HG03354 (cell line): ENCODE data around the gene PTMS.
A peak's percentile ranks its signal among the peaks of the same experiment; 100 is the strongest.

Experiments
- ATAC-seq: cut with Tn5 transposase; IDR thresholded peaks from one replicate; pipeline ENCODE4 v1.9.1; 2021; ENCODE audit warnings: mild to moderate bottlenecking; ENCODE audit not compliant: unreplicated experiment, poor library complexity, severe bottlenecking

The PTMS gene

DNA sequence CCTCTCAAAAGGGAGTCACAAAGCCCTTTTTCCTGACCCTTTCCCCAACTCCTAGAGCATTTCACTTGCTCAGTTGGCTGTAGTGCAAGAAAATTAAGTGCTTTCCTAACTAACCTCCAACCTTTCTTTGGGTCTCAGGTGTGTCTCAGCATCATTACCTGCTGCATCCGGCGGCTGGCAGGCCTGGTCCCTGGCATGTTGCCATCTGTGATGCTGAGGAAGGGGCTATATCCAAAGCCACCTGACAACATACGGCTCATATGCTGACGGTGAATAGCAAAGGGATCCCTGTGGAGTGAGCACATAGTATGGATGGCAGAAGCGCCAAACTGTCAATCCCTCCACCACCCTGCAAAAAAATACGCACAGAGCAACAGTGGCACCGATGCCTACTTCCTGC lies 14.4 kb upstream of the PTMS start:
- no peak for ATAC-seq

DNA sequence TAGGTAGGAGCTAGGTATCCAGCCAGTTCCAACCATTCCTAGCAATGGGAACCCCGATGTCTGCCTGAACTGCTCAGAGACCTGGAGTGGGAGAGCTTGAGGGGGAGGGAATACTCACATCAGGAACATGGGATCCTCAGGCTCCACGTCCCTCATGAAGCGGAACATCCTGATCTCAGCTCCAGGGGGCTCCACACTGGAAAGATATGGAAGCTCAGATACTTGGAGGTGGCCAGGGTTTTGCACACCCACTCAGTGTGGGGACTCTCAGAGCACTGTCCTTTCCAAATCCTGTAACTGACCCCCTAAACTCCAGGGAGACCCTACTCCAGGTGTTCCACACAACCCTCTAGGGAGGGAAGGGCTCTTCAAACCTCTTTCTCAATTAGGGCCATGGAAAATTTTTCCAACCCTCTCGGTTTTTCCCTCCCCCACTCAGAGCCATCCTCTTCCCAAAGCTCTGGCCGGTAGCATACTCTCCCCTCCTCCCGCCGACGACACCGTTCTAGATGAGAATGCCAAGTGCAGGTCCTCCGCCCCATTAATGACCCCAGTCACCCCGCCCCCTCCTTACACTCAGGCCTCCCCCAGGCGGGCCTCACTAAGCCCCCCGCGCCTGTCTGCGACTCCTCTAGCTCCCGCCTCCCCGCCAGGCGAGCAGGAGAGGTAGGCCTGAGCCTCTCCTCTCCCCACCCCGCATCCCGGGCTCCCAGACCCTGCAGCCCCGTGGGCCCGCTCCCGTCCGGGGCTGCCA lies 13.8 kb upstream of the PTMS start:
- peak; percentile 12 for ATAC-seq

DNA sequence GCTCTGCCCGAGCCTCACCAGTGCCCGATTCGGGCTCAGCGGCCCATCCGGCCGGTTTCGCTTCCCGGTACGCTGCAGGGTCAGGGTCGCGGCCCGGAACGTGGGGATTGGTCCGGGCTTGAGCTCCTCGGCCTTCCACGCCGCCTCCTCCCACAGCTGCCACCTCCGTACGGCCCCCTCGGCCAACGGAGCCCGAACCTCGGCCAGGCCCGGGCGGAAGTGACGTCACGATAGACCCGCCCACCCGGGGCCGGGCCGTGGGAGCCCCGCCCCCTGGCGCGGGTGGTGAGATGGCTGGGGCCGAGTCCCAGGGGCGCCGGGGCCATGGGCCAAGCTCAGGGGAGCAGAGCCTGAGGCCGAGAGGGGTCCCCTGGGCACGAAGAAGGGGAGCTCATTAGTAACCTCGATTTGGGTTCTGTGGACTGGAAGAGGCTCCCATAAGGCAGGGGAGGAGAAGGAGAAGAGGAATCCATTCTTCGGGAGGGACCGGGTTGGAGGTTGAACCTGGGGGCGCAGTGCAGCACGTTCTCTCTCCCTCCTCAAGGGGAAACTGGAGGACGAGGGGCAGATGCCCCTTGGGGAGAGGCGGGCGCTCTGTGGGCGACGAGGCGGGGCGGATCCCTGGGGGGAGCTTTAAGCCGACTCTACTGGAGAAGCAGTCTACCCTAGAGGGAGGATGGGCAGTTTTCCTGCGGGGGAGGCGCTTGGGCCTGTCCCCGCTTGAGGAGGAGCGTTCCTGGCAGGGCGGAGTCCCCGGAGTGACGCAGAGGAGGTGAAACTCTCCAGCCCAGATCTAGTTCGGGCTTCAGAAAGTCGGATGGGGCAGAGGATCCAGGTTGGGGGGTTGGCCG lies 13.0 kb upstream of the PTMS start, which contains the start of gene MLF2:
MLF2 (minus strand) TSS at position 221 of the 851 bp plus-strand sequence. CDS start 807 bp downstream, outside the sequence.
- peak; percentile 92 for ATAC-seq

DNA sequence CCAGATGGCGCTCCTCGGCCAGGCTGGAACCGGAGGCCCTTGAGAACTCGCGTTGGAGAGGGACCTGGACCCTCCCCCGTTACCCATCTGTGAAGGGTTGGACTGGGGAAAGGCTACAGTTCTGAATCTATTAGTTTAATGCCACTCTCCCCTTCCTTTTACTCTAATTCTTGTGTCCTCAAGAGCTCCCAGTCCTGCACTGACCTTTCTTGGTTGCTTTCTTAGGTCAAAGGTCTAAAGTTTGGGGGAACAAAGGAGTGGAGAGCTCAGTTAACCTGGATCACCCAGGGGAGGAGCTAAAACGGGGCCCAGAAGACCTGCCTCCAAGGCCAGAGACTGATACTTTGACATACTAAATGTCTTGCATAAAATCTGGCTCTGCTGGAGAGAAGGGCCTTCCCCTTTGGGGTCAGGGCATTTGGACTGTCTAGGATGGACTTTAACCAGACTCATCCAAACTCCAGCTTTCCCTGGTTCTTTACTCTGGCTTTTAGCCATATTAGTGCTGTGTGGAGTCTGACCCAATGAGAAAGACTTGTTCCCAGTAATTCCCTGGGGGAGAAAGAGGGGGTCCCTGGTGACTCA lies 12.3 kb upstream of the PTMS start:
- ATAC-seq, result no peak

DNA sequence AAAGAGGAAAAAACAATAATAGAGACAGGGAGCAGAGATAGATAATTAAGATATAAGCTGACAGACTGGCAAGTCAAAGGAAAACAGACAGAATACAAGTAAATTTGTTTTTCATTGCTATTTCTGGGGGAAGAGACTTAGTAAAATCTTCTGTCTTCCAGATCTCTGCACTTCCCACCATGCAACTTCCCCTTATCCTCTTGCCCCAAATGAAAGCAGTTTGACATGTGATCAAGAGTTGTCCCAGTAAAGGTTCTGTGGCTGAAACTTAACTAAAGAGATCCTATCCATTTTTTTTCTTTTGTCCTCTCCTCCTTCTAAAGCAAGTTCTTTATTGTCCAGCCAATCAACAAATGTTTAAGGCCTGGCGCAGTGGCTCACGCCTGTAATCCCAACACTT lies 11.8 kb upstream of the PTMS start:
- no peak for ATAC-seq

DNA sequence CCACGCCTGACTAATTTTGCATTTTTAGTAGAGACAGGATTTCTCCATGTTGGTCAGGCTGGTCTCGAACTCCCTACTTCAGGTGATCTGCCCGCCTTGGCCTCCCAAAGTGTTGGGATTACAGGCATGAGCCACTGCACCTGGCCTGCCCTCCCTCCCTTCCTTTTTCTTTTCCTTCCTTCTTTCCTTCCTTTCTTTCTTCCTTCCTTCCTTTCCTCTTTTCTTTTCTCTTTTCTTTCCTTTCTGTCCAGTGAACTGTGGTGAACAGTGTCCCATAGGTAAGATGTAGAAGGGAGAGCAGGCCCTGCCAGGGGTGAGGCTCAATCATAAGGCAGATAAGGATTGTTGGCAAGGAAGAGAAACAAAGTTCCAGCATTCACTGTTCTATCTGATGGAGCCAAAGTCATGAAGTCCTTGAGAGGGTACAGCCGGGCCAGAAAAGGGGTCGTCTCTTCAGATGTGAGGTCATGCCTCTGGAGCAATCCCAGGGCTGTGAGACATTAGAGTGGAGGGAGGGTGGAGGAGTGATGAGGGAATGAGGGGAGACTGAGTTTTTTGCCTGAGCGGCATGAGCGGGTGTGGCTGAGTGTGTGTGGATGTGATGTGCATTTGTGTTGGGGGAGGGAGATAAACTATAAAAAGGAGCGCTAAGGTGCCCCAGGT lies 9.0 kb upstream of the PTMS start:
- no peak for ATAC-seq

DNA sequence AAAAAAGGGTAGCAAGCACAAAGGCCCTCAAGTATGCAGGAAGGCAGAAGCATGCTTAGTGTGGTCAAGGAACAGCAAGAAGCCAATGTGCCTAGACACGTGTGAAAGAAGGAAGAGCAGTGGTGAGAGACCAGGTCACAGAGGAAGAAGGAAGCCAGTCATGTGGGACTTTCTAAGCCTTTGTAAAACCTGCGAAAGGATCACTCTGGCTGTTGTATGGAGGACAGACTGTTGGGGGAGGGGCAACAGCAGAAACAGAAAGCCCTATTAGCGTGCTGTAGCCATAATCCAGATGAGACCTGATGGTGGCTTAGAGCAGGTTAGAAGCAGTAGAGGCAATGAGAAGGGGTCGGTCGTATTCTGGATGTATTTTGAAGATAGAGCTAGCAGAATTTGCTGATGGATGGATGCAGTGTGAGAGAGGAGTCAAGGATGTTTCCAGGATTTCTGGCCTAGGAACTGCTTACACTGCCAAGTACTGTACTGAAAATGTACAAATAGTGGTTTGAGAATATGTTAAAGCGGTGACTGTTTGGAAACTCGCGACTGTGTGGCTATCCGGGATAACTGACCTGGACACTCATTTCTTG lies 7.6 kb upstream of the PTMS start:
- no peak for ATAC-seq

DNA sequence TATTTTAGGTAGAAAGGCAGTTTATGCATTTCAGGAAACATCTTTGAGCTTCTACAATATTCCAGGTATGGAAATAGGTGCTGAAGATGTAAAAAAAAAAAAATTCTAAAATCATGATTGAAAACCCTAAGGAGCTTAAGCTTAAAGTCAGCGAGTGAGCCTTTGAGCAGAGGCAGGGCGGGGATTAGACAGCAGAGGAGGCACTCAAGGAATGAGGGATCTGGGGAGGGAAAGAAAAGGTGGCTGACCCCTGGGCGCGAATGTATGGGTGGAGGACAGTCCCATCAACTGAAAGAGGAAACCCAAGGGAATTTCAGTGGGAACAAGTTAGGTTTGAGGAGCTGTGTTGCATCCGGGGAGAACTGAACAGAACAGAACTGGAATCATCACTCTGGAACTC lies 6.4 kb upstream of the PTMS start:
- ATAC-seq, result no peak

DNA sequence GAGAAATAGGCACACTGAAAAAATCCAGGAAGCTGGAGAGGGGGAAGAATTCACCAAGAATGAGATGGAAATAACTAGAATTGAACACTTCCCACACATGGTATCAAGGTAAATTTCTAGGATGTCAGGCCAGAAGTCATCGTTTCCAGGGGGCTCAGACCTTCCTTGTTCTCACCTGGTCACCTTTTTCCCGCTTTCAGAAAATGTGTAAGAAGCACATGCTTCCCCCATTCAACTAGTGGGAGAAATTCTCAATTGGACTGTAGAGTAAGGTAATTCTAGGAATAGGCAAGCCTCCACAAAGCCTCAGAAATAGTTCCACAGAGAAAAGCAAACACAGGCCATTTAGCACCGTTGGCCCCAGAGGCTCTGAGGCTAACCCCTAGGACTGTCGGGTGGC lies 2.8 kb upstream of the PTMS start:
- no peak for ATAC-seq

DNA sequence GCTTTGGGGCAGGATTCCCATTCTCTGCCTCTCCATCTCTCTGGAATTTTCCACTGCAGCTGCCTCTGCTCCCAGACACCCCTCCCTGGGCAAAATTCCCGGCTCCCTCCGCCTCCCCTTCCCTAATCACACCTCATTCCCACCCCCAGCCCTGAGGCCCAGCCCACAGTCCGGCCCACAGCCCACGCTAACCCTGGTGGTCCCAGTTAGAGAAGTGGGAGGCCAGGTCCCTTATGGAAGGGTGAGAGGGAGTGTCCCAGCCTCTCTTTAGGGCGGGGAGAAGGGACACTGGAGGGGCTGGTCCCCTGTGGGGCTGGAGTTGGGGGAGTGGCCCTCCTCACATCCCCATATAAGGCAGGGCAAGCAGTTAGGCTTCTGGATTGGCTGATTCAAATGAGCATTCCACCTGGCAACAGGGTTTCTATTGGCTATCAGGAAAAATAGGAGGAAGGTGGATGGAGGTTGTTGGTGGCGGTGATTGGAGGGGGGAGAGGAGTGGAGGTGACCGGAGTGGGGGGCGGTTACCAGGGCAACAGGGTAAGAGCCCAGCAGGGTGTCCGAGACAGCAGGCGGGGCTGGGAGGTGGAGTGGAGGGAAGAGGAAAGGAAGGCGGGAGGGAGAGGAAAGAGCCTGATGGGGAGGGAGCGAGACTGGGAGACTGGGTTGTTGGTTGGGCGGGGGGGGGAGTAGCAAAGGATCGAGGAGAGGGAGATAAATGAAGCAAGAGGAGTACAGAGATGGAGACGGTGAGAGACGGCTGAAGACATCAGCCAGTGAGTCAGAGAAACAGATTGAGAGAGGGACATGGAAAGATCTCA lies 1.9 kb upstream of the PTMS start:
- ATAC-seq, result peak; percentile 84

DNA sequence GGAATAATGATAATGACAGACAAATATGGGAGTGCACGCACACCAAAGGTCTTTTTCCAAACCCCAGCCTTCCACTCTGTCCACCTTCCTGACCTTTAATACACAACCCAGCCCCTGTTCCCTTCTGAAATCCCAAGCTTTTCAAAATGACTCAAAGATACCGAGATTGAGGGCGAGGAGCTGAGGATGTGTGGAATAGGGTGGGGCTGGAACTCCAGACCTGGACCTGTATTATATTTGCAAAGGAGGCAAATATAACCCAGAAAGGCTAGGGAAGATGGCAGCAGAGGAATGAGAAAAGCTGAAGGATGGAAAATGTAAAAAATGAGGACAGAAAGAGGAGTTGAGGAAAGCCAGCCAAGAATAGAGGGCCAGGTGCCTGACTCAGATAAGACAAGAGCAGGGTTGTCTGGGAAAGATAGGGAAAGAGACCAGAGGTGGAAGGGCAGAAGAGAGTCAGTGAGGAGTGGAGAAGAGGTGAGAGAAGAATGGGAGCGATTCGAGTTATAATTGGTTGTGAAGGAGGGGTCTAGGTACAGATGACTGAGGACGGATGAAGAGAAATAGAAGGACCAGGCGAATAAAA lies 1.0 kb upstream of the PTMS start:
- no peak for ATAC-seq

DNA sequence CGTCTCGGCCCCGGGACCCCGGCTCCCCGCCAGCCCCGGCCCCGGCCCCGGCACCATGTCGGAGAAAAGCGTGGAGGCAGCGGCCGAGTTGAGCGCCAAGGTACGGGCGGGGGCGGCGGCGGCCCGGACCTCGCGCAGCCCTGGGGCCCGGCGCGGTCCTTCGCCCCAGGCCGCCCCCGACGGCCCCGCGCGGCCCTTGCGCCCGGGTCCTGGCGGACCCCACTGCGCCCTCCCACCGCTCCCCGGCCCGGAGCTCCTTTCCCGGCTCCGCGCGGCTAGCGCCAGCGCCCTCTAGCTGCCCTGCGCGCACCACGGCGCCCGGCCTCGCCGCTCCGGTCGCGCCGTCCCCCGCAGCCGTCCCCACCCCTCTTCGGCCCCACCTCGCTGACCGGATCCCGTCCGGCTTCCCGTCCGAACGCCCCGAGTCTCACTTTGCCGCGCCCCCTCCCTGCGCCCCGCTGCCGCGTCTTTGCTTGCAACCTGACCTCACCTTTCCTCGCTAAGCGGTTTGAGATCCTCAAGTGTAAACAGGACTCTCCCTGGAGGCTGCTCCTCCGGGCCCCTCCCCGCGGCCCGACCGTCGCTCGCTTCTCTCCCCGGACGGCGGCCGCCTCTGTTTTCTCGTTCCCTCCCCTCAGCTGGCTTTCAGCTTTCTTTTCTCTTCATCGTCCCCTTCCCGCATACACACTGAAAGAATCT lies 637 bp downstream of the PTMS start:
- ATAC-seq, result peak; percentile 51

DNA sequence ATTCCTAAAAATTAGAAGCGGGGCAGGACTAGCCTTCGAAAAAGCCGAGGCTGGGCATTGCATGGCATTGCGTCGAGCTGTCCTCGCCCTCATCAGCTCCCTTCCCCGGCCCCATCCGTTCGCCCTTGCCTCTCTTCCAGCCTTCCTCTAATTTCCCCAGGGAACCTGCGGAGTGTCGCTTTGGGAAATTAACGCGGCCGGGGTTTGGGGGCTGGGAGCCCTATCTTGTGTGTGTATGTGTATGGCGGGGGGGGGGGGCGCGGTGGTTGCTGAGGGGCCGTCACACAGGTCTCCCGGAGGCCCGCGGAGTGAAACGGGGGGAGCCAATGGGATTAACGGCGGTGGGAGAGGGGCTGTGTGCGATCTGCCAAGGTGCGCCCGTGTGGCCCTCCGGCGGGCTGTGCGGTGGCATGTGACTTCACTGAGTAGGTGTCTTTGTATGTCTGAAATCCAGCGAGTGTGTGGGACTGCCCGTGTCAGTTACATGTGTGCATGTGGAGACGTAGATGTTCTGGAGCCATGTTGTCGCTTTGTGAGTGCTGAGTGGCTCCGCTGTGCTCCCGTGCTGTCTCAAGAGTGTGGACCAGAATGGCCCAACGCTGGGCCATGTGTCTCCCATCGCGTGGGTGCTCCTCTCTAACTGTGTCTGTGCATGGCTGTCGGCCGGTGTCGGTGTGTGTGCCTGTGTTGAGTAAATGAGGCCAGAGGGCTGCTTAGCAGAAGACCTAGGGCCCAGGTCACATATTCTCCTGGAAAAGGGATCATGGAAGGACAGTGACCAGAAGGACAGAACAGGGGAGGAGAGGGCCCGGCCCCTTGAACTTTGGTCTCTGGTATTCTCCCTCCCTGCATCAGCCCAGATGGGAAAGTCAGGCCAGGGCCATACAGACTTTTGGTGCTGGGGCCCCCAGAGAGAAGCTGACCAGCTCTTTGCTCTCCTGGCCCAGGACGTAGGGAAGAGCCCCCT lies 1.5 kb downstream of the PTMS start:
- ATAC-seq, result no peak

DNA sequence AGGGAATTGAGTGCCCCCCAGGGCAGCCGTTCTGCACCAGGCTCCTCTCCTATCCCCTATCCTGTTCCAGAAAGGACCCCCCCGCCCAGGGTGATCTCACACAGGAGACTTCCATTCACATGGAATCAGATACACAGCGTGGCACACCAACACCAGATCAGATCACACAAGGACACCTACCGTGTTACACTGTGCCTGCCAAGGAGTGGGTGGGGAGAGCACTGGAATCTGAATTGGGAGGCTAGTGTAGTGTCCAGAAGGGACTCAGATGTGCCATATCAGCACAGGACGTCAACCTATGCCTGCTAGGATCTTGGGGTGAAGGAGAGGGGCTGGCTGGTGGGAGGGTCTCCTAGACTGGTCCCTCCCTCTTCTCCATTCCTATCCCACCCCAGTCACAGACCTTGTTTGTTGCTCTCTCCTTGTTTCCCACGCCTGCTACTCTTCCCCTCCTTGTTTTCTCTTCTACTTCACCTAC lies 2.3 kb downstream of the PTMS start:
- ATAC-seq, result no peak

DNA sequence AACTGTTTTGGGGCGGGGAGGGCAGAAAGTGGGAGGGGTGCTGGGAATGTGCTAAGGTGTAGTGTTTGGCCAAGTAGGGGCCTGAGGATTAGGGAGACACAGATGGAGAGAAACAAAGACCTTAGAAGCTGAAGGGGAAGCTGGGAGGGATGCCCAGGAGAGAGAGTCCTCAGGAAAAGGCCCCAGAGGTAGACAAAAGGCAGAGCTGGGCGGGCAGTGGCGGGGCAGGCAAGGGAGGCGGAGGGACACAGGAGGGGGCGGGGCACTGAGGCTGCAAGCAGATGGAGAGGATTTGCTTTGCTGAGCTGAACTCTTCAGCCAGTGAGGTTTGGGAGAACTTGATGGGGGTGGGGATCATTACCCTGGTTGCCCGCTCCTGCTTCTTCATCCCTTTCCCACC lies 2.8 kb downstream of the PTMS start:
- no peak for ATAC-seq

DNA sequence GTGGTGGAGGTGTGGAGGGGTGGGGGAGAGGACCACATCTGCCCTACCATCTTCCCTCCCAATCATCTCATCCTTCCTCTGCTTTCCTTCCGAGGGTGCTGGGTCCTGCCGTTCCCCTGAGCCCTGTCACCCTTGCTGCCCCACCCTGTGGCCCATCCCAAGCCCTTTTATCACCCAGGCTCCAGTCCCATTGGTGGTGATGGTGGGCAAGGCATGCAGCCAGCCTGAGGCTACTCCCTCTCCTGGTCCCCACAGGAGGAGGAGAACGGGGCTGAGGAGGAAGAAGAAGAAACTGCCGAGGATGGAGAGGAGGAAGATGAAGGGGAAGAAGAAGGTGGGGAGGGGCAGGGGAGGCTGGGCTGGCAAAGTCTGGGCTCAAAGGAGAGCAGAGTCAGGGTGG lies 3.5 kb downstream of the PTMS start:
- no peak for ATAC-seq

DNA sequence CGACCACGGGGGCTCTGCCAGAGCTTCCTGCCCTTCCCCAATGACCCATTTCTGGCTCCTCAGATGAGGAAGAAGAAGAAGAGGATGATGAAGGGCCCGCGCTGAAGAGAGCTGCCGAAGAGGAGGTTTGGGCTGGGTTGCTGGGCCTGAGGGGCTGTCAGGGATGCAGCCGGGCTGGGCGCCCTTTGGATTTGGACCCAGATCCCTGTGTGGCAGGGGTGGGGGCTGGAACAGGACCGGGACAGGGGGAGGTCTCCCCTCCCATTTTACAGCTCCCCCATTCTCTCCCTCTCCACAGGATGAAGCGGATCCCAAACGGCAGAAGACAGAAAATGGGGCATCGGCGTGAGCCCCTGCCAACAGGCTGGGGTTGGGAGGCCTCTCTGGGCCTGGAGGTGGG lies 3.9 kb downstream of the PTMS start:
- no peak for ATAC-seq
